ENCODE measurements around the gene INTS12.
"Not testable (repeated sequence)": the region's sequence is repeated elsewhere in the genome, so short reads cannot be mapped to it uniquely, and the experiment has no call there.

INTS12 gene

DNA sequence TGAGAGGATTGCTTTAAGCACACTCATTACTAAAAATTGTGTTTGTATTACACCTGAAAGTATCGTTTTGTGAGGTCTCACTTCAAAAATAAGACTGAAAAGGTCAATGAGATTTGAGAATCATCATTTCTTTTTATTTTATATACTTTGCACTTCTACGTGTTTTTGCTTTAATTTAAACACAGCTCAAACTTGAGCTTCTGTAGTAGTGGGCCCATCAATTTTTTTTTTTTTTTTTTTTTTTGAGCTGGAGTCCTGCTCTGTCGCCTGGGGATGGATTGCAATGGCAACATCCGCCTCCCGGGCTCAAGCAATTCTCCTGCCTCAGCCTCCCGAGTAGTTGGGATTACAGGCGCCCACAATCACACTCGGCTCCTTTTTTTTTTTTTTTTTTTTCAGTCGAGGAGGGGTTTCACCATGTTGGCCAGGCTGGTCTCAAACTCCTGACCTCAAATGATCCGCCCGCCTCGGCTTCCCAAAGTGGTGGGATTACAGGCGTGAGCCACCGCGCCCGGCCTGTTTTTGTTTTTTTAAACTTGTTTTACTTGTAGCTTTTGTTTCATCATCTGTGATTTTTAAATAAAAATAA, 1.6 kb upstream of the INTS12 start:
- H3K27ac ChIP-seq: peak overlapping the region; percentile 87; the same call in 1 of the 2 replicates
- TF ChIP-seq, protein P1, sequence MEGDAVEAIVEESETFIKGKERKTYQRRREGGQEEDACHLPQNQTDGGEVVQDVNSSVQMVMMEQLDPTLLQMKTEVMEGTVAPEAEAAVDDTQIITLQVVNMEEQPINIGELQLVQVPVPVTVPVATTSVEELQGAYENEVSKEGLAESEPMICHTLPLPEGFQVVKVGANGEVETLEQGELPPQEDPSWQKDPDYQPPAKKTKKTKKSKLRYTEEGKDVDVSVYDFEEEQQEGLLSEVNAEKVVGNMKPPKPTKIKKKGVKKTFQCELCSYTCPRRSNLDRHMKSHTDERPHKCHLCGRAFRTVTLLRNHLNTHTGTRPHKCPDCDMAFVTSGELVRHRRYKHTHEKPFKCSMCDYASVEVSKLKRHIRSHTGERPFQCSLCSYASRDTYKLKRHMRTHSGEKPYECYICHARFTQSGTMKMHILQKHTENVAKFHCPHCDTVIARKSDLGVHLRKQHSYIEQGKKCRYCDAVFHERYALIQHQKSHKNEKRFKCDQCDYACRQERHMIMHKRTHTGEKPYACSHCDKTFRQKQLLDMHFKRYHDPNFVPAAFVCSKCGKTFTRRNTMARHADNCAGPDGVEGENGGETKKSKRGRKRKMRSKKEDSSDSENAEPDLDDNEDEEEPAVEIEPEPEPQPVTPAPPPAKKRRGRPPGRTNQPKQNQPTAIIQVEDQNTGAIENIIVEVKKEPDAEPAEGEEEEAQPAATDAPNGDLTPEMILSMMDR (conservative IDR thresholded peaks at IDR 0.05): no peak

DNA sequence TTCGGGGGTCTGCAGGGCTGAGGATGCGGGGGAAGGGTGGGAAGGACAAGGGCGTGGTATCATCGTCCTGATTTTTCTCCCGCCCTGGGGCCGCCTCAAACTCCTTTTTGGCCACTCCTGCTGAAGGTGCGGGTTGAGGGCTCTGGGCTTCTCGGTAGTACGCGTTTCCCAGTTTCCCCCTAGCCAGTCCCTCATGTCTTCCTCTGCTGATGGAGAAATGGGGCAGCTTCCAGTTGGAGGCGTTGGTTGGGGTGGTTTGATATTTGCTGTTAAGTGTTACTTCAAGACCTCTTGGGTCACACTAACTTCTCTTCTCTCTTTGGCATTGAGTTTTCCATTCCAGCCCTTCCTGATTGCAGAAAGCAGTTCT, 577 bp upstream of the INTS12 start:
- peak overlapping the region; percentile 87 for H3K27ac ChIP-seq
- TF ChIP-seq, protein P1 (conservative IDR thresholded peaks at IDR 0.05): no peak

DNA sequence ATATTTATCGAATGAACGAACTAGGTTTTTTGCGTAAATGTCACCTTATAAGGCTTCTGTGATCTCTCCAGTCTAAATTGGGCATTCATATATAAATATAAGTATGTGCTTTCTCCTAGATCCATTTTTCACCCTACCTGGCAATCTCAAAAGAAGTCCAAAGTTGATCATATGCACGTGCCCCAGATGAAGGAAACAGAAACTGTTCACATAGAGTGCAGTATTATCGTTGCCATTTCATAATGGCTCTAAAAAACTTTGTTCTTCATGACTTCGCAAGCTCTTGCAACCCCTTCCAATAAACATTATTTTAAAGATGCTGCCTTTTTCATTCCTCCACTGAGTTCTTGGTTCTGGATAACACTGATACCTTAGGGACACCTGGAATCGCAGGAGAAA, 708 bp downstream of the INTS12 start:
- H3K27ac ChIP-seq: peak overlapping the region; percentile 87
- TF ChIP-seq, protein P1 (conservative IDR thresholded peaks at IDR 0.05): no peak

DNA sequence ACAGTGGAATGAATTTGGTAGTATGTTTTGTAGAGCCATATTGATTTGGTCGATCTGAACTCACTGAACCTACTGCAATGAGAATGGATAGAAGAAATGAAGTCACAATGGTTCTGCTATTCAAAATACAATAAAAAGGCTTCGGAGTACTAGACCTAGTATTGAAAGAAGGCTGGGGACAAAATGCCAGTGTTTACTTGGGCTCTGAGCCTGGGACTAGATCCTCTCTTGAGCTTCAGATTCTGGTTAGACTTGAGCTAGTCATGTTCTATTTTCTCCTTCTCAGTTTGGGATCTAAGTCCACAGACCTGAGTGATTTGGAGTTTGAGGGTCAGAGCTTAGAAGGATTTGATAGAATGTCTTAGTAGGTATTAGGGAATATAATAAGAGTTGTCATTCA, 9.9 kb downstream of the INTS12 start:
- no peak overlapping the region for H3K27ac ChIP-seq
- TF ChIP-seq, protein P1 (conservative IDR thresholded peaks at IDR 0.05): no peak

DNA sequence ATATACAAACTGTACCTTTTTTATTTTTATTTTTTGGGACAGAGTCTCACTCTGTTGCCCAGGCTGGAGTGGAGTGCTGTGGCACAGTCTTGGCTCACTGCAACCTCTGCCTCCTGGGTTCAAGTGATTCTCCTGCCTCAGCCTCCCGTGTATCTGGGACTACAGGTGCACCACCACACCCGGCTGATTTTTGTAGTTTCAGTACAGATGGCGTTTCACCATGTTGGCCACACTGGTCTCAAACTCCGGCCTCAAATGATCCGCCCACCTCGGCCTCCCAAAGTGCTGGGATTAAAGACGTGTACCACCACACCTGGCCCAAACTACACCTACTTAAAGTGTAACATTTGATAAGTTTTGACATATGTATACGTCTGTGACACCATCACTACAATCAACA, 12.7 kb downstream of the INTS12 start:
- H3K27ac ChIP-seq: not testable (repeated sequence)

DNA sequence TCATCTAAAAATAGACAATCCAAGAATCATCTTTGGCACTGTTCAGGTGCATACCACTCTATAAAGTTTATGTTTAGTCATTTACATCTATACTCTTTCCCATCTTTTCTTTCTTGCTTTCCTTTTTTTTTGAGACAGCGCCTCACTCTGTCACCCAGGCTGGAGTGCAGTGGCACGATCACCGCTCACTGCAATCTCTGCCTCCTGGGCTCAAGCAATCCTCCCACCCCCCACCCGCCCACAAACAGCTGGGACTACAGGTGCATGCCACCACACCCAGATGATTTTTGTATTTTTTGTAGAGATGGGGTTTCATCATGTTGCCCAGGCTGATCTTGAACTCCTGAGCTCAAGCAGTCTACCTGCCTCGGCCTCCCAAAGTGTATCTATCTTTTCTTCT, 13.7 kb downstream of the INTS12 start:
- not testable (repeated sequence) for H3K27ac ChIP-seq
- TF ChIP-seq, protein P1 (conservative IDR thresholded peaks at IDR 0.05): peak; percentile 21; the same call in 1 of the 2 replicates

DNA sequence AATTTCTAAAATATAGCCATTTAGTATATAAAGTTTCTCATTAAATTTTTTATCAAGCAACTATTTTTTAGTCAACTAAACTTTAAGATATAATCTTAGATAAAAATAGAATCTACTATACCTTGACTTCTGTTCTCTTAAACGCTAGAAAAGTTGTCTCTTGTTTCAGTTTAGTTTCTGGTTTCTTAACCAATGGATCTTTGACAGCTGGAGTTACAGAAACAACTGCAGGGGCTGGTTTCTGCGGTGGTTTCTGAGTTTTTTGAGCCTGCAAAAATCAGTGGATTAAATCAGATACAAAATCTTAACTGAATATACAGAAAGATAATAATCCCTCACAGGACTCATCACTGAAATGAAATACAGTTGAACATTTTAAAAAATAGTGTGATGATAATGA, 21.9 kb downstream of the INTS12 start:
- TF ChIP-seq, protein P1 (conservative IDR thresholded peaks at IDR 0.05): no peak
- H3K27ac ChIP-seq: no peak overlapping the region

DNA sequence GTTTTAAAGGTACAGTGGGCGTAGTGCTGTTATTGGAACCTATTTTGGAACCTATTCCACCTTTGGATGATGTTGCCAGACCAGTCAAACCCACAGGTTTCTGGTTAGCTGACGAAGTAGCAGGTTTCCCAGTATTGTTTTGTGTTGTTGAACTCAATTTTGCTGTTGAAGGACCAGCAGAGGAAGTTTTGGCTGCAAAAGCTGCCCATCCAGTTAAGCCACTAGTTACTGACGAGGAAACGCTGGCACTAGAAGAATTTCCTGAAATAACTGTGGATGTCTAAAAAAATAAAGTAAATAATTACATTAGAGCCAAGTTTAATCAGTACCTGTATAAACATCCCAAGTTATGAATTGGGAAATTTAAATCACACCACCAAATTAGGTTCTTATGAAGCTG, 25.5 kb downstream of the INTS12 start:
- H3K27ac ChIP-seq: peak overlapping the region; percentile 85
- TF ChIP-seq, protein P1 (conservative IDR thresholded peaks at IDR 0.05): no peak
